ENCODE data around the gene SETSIP.
"Not testable (repeated sequence)": the region's sequence is repeated elsewhere in the genome, so short reads cannot be mapped to it uniquely, and the experiment has no call there.

Gene SETSIP

DNA sequence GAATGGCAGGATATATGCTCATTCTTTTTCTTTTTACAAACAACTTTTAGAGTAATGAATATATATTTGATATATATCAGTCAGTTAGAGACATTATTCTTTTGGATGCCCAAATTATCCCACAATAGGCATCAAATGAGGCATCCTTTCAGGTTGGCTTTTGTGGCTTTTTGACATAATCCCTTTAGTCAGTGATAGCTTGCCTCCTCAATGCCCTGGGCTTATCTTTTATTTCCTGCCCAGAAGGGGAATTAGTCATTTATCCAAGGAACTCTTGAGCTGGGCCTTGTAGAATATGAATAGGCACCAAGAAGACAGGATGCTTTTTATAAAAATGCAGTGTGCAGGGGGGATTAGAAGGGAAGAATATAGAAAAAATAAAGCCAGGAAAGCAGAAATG lies 23.3 kb downstream of the SETSIP start:
- no peak for DNase-seq (ENCODE audit: low read depth, low spot score)

DNA sequence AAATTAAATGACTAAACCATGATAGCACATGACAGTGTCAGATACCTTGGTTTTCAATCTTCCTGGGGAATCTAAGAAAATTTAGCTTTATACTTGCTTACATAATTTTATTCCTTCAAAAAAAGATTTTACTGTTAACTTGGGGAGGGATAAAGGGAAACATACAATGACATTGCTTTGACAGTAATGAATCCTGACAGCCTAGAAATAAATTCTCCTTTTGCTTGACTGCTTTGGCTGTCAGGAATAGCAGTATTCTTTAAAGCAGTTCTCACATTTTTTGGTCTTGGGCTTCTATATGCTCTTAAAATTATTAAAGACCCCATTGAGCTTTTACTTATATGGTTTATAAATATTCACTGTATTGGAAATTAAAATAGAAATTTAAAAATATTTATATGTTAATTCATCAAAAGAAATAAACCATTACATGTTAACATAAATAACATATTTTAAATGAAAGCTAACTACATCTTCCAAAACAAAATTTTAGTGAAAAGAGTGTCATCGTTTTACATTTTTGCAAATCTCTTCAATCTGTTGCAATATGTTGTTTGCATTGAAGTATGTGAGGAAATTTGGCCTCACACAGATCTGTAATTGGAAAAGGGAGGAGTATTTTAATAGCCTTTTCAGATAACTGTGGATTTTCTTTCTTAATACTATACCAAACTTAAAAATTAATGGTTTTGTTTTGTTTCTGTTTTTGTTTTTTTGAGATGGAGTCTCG lies 29.3 kb downstream of the SETSIP start:
- no peak for DNase-seq (ENCODE audit: low read depth, low spot score)

DNA sequence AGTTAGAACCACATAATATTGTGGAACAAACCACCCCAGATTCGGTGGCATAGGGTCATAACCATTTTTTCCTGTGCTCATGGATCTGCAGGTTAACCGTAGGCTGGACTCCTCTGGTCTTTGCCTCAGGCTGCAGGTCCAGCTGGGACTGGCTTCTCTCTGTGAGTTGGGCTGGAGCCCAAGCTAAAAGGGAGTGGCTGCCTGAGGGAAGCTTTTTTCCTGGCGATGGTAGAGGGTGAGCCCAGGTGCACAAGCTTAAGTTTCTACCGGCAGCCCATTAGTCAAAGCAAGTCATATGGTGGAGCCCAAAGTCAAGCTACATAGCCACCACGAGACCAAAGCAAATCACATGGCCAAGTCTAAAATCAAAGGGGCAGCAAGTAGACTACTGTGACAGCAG lies 31.6 kb downstream of the SETSIP start:
- DNase-seq (ENCODE audit: low read depth, low spot score): no peak

DNA sequence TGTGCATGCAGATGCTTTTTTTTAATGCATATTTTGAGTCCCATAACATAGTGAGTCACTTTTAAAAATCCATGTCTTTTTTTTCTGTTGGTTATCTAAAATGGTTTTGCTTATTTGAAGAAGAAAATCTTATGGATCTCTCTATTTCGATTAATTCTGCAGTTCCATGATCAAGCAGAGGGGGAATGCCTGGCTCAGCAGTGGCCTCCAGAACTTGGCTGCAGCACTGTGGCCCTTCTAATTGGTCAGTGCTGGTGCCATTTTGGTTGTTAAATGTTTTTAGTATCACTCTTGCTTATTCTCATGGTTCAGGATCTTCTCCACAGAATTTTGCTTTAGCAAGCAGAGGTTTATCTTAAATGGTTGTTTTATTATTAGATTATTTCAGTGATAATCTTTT lies 34.2 kb downstream of the SETSIP start:
- DNase-seq (ENCODE audit: low read depth, low spot score): no peak

DNA sequence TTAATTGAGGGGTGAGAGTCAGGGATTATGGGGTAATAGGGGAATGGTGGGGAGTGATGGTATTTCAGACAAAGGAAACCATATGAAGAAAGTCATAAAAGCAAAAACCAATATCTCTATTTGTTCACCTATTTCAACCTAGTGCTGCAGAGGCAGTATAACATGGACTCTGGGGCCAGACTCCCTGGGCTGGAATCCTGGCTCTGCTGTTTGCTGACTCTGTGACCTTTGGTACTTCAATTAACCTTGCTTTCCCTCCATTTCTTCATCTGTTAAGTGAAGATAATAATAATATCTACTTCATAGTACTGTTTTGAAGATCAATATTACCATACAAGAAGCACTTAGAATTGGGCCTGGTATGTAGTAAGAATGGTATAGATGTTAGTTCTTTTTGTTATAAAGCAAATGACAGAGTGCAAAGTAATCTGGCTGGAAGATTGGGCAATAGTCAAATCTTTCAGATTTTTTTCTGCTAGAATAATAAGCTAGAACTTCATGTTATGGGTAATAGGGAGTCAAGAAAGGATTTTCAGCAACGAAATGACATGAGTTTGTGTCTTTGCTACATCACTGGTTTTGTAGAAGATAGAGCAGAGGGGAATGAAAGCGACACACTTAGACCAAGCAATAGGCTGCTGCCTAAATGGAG lies 36.4 kb downstream of the SETSIP start:
- no peak for DNase-seq (ENCODE audit: low read depth, low spot score)

DNA sequence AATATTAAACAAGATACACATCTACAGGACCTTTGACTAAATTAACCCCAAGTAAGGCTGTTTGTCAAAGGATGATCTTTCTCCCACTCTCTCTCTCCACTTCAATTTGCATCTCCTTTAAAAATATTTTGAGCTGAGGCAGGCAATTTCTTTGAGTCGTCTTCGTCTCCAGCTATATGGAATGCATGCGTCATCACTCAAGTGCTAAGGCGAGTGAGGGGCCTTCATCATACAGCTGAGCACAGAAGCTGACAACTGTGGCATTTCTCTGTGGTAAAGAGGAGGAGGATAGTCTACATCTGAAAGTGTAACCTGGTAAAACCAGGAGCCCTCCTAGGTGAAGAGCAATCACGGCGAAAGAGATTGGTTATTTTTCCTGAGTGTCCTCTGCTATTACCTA lies 37.8 kb downstream of the SETSIP start:
- DNase-seq (ENCODE audit: low read depth, low spot score): no peak

DNA sequence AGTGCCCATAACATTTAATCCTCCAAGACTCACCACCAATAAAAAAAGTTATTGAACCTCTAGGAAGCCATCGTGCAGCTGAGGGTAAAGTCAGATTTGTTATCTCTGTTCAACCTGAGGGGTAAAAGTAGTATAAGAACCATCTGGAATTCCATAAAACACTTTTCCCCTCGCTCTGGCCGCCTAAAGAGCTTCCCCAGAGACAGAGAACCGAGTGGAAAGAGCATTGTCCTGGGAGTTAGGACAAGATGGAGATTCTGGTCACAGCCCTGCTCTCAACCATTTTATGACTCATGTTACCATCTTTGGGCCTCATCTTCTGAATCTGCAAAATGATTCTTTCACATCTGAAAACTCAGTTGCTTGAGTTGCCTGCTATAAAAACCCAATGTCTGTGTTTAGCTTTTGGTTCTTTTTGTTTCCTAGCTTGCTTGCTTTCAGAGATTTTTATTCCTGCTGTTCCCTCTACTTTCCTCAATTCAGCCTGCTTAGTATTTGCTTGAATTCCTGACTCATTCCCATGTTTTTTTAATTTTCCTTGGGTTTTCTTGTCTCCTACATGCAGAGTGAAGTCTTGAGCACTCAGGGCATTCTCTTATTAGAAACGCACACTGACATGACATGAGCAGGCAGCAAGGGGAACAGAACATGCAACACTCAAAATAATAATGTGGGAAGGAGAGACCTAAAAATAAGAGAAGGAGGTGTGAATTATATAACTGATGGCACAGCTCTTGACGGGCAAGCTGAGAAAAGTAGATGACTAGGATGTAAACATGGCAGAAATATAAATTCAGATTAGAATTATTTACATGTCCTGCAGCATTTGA lies 43.7 kb downstream of the SETSIP start:
- DNase-seq (ENCODE audit: low read depth, low spot score): no peak

DNA sequence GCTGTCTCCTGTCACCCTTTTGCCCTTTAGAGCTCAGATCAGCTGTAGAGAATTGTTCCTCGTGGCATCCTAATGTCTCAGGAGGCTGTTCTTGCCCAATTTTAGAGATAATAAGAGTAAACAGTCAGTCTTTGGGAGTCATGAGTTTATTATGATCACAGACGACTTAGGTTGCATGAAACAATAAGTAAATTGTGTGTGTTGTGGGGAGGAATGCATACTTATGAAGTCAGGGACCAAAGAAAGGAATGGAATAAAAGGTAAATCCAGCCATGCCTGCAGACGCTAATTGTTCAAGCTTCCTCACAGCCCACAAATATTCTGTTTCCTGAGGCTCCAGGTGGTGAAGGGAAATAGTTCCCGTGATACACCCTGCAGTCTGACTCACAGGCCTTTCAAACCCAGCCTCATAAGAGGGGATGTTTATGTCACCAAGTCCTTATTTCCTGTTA lies 44.5 kb downstream of the SETSIP start:
- no peak for DNase-seq (ENCODE audit: low read depth, low spot score)

DNA sequence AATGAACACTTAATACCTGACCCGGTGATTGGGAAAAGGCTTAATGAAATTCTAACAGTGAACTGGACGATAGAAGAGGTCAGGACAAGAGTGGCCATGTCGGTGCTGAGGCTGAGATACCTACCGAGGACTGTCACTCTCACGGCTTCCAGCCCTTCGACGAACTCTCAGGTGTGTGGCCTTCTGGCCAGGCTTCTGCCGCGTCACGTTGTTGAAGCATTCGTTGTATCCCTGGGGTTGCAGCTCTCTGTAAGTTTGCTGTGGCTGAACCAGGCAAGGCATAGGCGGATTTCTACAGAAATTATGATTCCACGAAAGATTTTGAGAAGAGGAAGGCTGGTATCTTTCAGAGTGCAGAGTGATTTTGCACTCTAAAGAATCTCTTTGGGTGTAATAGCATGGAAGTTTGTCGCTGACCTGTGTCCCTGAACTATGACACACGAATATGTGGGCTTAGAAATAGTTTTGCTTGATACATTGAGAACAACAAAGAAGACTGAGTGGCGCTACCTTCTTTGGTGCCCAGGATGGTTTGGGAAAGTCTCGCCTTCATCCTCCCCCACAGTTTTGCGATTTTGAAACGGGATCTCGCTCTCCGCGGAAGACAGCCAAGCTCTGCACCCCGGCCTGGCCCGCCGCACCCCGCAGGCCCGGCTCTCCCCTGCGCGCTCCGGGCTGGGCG lies 45.8 kb downstream of the SETSIP start:
- DNase-seq (ENCODE audit: low read depth, low spot score): no peak

DNA sequence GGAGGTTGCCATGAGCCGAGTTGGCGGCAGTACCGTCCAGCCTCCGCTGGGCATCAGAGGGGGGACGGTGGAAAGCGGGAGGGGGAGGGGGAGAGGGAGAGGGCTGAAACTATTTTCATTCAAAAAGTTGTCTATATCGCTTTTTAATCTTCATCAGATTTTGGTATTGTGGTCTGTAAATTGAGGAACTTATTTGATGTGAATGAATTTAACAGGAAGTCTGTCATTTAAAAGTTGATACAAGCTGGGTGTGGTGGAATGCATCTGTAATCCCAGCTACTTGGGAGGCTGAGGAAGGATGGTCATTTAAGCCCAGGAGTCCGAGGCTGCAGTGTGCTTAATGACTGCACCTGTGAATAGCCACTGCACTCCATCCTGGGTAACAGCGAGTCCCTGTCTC lies 48.4 kb downstream of the SETSIP start:
- DNase-seq (ENCODE audit: low read depth, low spot score): no peak

DNA sequence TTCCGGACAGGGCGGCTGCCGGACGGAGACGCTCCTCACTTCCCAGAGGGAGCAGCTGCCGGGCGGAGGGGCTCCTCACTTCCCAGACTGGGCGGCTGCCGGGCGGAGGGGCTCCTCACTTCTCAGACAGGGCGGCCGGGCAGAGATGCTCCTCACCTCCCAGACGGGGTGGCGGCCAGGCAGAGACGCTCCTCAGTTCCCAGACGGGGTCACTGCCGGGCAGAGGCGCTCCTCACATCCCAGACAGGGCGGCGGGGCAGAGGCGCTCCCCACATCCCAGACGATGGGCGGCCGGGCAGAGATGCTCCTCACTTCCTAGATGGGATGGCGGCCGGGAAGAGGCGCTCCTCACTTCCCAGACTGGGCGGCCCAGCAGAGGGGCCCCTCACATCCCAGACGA lies 49.2 kb downstream of the SETSIP start:
- DNase-seq (ENCODE audit: low read depth, low spot score): not testable (repeated sequence)

Measured in activated naive CD8-positive, alpha-beta T cell treated with anti-CD3 and anti-CD28 coated beads, Interleukin-2, amount 50 U/mL, for 16 hours (primary cell).